ENCODE results near the gene CAP1.

- TF ChIP-seq CTCF (conservative IDR thresholded peaks at IDR 0.05; ENCODE audit: low read depth, low read length) (no peak), EZH2 (IDR thresholded peaks at IDR 0.05; ENCODE audit: low read length, unreplicated experiment) (no peak)
Observed at GRCh38 chr1:39996396-39997004, 44.0 kb upstream of the CAP1 start.

Data from PC-3 (cell line).